PC-9 (cell line): ENCODE results near the gene PPP4R3A. TPM values are rescaled to one million over a fixed set of nuclear protein-coding genes. Genes with fewer than 3 reads are reported as not detected.

Experiments
- BruUV-seq: library from RNA; stranded (reverse); fragments of 400-500 nt; replicated peaks from 2 replicates; lab custom pipeline; 2021; lab: Mats Ljungman, UMichigan
- CTCF ChIA-PET: fragments of 300-600 bp; sonication (Branson Sonifier 250); formaldehyde crosslinking; loops from one replicate; lab custom pipeline; 2022; ENCODE audit warnings: antibody characterized with exemption; lab: Charles Lee
- POLR2A ChIA-PET: fragments of 300-600 bp; sonication (Branson Sonifier 250); formaldehyde crosslinking; loops from one replicate; lab custom pipeline; 2022; ENCODE audit warnings: antibody characterized with exemption; ENCODE audit not compliant: unreplicated experiment; lab: Charles Lee
- DNase-seq, 2 experiments: peaks; one replicate each; pipeline versions ENCODE4 v3.0.0 to v3.0.0-alpha.2; 2015 to 2022; ENCODE audit warnings: mixed read lengths in 1 of 2
- H2AFZ ChIP-seq: fragments of 200-600 bp; sonication (generic); 2 replicates; pipeline ENCODE4 v1.8.1; 2017; ENCODE audit warnings: antibody characterized with exemption
- H3F3A ChIP-seq: fragments of 200-600 bp; sonication (generic); 2 replicates; pipeline ENCODE4 v1.8.1; 2017; ENCODE audit warnings: antibody characterized with exemption, mild to moderate bottlenecking, low read depth; ENCODE audit not compliant: insufficient read depth
- H3K27ac ChIP-seq: fragments of 200-600 bp; sonication (generic); 2 replicates; pipeline ENCODE4 v1.6.1; 2016; ENCODE audit warnings: mixed run types
- H3K27me3 ChIP-seq: fragments of 200-600 bp; sonication (generic); 2 replicates; pipeline ENCODE4 v1.6.1; 2016; ENCODE audit warnings: low read depth, mixed run types; ENCODE audit not compliant: insufficient read depth
- H3K36me3 ChIP-seq: fragments of 200-600 bp; sonication (generic); 2 replicates; pipeline ENCODE4 v1.6.1; 2016; ENCODE audit warnings: low read depth, mixed run types
- H3K4me1 ChIP-seq: fragments of 200-600 bp; sonication (generic); replicated peaks from 2 replicates; pipeline ENCODE4 v1.6.1; 2016; ENCODE audit warnings: mixed run types; ENCODE audit not compliant: insufficient read depth
- H3K4me2 ChIP-seq: fragments of 200-600 bp; sonication (generic); 2 replicates; pipeline ENCODE4 v1.6.1; 2017; ENCODE audit warnings: mixed run types
- H3K4me3 ChIP-seq: fragments of 200-600 bp; sonication (generic); 2 replicates; pipeline ENCODE4 v1.6.1; 2016; ENCODE audit warnings: mixed run types
- H3K79me2 ChIP-seq: fragments of 200-600 bp; sonication (generic); 2 replicates; pipeline ENCODE4 v1.6.1; 2017; ENCODE audit warnings: low read depth, mixed run types
- H3K9me2 ChIP-seq: fragments of 200-600 bp; sonication (generic); 2 replicates; pipeline ENCODE4 v1.8.1; 2017; ENCODE audit warnings: mild to moderate bottlenecking; ENCODE audit not compliant: insufficient read depth
- H3K9me3 ChIP-seq: fragments of 200-600 bp; sonication (generic); 2 replicates; pipeline ENCODE4 v1.8.1; 2016; ENCODE audit warnings: low read depth; ENCODE audit not compliant: insufficient read depth
- H4K20me1 ChIP-seq: fragments of 200-600 bp; sonication (generic); 2 replicates; pipeline ENCODE4 v1.8.1; 2017; ENCODE audit not compliant: insufficient read depth
- EZH2 ChIP-seq: fragments of 200-600 bp; sonication (generic); IDR thresholded peaks from 2 replicates; pipeline ENCODE4 v1.8.0; 2017; ENCODE audit warnings: antibody characterized with exemption, low read depth
- intact Hi-C: fragments of 100-400 bp; cut with micrococcal nuclease; formaldehyde crosslinking; loops from one replicate; pipeline ENCODE4 v1.10.0; 2022; ENCODE audit not compliant: unreplicated experiment
- total RNA-seq: library from RNA; stranded (reverse); gene quantifications from 2 replicates; pipeline ENCODE4 v1.2.3, GENCODE V29; 2021
- TF ChIP-seq, protein P1 (sequence below): fragments of 200-600 bp; sonication (generic); conservative IDR thresholded peaks from 2 replicates; pipeline ENCODE4 v1.6.1; 2017; ENCODE audit warnings: mixed run types, antibody characterized with exemption, mild to moderate bottlenecking, moderate library complexity

Gene PPP4R3A
- total RNA-seq, 1 experiment from 2014 or later, result 14.8 TPM

DNA sequence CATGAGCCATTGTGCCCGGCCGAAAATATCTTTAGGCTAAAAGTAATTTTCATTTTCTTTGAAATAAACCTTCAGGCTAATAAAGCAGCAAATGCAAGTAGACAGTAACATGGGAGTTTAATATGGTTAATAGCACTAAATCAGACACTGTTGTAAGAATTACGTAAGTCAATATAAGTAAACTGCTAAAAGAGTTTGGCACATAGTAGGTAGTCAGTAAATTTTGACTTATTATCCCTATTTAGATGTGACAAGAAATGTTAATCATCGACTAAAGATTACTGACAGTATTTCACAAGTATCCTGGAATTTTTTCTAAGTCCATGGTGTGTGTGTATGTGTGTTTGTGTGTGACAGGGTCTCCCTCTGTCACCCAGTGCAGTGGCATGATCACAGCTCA, 3.9 kb downstream of the PPP4R3A start:
- Histone ChIP-seq H3K36me3 (0 out of 2 replicates have a peak, but pooled peaks cover 3% of the 10 kb centered on the region), H3K4me1 (peaks cover 8% of the 10 kb centered on the region; the same call in 1 of the 2 replicates), H2AFZ (no peak overlapping the region), H3K79me2 (peaks cover 77% of the 10 kb centered on the region), H3K9me3 (no peaks in the 10 kb centered on the region), H3K27me3 (no peaks in the 10 kb centered on the region), H4K20me1 (peaks cover 34% of the 10 kb centered on the region), H3K4me2 (no peak overlapping the region), H3F3A (peaks cover 4% of the 10 kb centered on the region; the same call in 1 of the 2 replicates), H3K27ac (no peak overlapping the region), H3K9me2 (no peaks in the 10 kb centered on the region), H3K4me3 (no peak overlapping the region)
- ChIA-PET POLR2A (no interaction called here), CTCF (interaction anchor here (0.6 kb wide), 1 partner anchor 91 kb away, joined by 3 read pairs; no protein-coding TSS in a partner anchor)
- DNase-seq, result no peak
- TF ChIP-seq, protein P1, sequence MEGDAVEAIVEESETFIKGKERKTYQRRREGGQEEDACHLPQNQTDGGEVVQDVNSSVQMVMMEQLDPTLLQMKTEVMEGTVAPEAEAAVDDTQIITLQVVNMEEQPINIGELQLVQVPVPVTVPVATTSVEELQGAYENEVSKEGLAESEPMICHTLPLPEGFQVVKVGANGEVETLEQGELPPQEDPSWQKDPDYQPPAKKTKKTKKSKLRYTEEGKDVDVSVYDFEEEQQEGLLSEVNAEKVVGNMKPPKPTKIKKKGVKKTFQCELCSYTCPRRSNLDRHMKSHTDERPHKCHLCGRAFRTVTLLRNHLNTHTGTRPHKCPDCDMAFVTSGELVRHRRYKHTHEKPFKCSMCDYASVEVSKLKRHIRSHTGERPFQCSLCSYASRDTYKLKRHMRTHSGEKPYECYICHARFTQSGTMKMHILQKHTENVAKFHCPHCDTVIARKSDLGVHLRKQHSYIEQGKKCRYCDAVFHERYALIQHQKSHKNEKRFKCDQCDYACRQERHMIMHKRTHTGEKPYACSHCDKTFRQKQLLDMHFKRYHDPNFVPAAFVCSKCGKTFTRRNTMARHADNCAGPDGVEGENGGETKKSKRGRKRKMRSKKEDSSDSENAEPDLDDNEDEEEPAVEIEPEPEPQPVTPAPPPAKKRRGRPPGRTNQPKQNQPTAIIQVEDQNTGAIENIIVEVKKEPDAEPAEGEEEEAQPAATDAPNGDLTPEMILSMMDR, result no peak
- no peak for TF ChIP-seq EZH2
- no TSS peak for BruUV-seq
- intact Hi-C loops, result no loop called here

DNA sequence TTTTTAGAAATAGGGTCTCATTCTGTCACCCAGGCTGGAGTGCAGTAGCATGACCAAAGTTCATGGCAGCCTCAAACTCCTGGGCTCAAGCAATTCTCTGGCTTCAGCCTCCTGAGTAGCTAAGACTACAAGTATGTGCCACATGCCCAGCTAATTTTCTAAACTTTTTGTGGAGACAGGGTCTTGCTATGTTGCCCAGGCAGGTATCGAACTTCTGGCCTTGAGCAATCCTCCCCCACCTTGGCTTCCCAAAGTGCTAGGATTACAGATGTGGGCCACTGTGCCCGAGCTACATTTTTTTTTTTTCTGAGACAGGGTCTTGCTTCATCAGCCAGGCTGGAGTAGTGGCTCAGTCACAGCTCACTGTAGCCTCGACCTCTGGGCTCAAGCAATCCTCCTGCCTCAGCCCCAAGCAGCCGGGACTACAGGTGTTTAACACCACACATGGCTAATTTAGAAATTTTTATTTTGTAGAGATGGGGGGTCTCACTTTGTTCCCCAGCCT, 7.1 kb downstream of the PPP4R3A start:
- no peaks in the 10 kb centered on the region for H3K9me2 ChIP-seq
- no TSS peak for BruUV-seq
- ChIA-PET CTCF (no interaction called here), POLR2A (no interaction called here)
- no peak for DNase-seq
- intact Hi-C loops, result no loop called here
- H3K4me1 ChIP-seq, result 0 out of 2 replicates have a peak, but pooled peaks cover 5% of the 10 kb centered on the region
- TF ChIP-seq EZH2, result no peak
- TF ChIP-seq, protein P1, result no peak
- no peak overlapping the region for H3K4me2 ChIP-seq
- no peak overlapping the region for H3K4me3 ChIP-seq
- H3K36me3 ChIP-seq, result 0 out of 2 replicates have a peak, but pooled peaks cover 3% of the 10 kb centered on the region
- H2AFZ ChIP-seq, result no peak overlapping the region
- H4K20me1 ChIP-seq, result peaks cover 33% of the 10 kb centered on the region
- H3K27ac ChIP-seq, result no peak overlapping the region
- peaks cover 4% of the 10 kb centered on the region; the same call in 1 of the 2 replicates for H3F3A ChIP-seq
- H3K79me2 ChIP-seq, result peaks cover 92% of the 10 kb centered on the region
- H3K9me3 ChIP-seq, result no peaks in the 10 kb centered on the region
- H3K27me3 ChIP-seq, result no peaks in the 10 kb centered on the region

DNA sequence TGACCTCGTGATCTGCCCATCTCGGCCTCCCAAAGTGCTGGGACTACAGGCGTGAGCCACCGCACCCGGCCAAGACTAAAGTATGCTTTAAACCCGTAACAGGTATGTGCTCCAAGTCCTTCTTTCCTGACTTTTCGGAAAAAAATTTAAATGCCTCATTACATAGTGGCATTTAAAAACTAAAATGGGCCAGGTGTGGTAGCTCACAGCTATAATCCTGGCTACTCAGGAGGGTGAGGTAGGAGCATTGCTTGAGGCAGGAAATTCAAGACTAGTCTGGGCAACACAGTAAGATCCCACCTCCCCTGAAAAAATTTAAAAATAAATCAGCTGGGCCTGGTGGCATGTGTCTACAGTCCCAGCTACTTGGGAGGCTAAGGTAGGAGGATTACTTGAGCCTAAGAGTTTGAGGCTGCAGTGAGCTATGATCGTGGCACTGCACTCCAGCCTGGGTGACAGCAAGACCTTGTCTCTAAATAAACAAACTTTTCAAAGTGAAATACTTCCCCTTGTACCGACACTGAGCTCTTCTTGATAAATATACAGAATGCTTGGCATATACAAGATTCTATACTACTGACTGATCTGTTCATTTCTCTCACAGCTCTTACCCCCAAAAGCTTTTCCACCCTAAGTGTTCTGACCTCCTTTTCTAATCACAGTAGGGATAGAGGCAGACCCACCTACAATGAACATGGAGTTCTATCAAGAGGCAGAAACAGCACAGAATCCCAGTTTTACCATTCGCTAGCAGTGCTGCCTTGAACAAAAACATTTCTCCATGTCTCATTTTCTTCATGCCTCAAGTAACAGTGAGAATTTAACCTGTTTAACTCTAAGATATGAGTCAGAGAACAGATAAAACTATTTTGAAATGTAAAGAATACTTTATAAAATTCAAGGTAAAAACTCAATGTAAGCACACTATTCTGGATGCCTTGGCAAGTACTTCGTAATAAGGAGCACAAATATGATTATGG, 7.9 kb downstream of the PPP4R3A start:
- no TSS peak for BruUV-seq
- no peak overlapping the region for H2AFZ ChIP-seq
- no peak overlapping the region for H3K27ac ChIP-seq
- TF ChIP-seq, protein P1, result no peak
- TF ChIP-seq EZH2, result no peak
- H3K79me2 ChIP-seq, result peaks cover 95% of the 10 kb centered on the region
- DNase-seq, result no peak
- intact Hi-C loops, result no loop called here
- no peaks in the 10 kb centered on the region for H3K27me3 ChIP-seq
- no peaks in the 10 kb centered on the region for H3K4me1 ChIP-seq
- H3F3A ChIP-seq, result peaks cover 4% of the 10 kb centered on the region; the same call in 1 of the 2 replicates
- 0 out of 2 replicates have a peak, but pooled peaks cover 3% of the 10 kb centered on the region for H3K36me3 ChIP-seq
- H3K9me2 ChIP-seq, result no peaks in the 10 kb centered on the region
- H3K4me3 ChIP-seq, result no peak overlapping the region
- H3K4me2 ChIP-seq, result no peak overlapping the region
- no peaks in the 10 kb centered on the region for H3K9me3 ChIP-seq
- ChIA-PET POLR2A (no interaction called here), CTCF (no interaction called here)
- H4K20me1 ChIP-seq, result peaks cover 34% of the 10 kb centered on the region
